HG03045 (cell line): ENCODE results near the gene KRT34.

ENCODE experiments used
- ATAC-seq: cut with Tn5 transposase; IDR thresholded peaks from one replicate; pipeline ENCODE4 v1.9.1; 2021; ENCODE audit warnings: mild to moderate bottlenecking, moderate library complexity; ENCODE audit not compliant: unreplicated experiment

KRT34 gene

DNA sequence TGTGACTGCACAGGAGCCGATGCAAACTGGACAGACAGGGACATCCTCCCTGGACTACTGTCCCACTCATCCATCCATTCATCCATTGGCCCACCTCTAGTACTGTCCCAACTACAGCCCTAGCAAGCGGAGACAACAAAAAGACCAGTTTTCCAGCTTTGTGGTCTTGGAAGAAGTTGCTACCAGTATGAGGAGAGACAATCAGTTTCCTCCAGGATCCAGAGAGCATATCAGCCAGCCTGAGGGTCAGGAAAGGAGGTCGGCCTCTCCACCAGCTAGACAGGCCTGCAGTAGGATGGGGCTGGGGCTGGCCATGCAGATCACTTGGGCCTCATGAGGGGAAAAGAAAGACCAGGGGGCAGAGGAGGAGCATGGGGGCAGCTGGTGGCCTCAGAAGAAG, 48.3 kb downstream of the KRT34 start:
- no peak for ATAC-seq

DNA sequence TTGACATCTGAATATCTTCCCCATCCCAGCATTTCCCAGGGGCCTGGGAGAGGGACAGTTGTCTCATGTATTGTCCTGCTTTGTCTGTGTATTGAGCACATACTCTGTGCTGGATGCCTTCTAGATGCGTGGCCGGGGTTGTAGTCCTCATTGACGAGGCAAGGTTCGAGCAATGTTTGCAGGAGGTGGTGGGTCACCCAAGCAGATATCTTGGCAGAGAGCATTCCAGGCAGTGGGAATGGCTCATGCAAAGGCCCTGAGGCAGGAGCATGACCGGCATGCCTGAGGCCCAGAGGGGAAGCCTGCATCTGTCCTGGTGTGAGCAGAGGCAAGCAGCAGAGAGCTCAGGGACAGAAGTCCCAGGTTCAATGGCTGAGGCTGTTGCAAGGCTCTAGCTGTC, 49.0 kb downstream of the KRT34 start:
- ATAC-seq: no peak

DNA sequence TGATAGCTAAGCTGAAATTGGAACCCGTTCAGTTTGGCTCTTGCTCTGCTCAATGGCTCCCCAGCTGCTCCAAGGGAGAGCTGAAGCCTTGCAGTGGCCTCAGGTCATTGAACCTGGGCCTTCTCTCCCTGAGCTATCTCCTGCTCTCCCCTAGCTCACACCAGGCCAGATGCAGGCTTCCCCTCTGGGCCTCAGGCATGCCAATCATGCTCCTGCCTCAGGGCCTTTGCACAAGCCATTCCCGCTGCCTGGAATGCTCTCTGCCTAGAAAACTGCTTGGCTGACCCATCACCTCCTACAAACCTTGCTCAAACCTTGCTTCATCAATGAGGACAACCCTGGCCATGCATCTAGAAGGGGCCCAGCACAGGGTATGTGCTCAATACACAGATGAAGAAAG, 49.9 kb downstream of the KRT34 start:
- no peak for ATAC-seq

DNA sequence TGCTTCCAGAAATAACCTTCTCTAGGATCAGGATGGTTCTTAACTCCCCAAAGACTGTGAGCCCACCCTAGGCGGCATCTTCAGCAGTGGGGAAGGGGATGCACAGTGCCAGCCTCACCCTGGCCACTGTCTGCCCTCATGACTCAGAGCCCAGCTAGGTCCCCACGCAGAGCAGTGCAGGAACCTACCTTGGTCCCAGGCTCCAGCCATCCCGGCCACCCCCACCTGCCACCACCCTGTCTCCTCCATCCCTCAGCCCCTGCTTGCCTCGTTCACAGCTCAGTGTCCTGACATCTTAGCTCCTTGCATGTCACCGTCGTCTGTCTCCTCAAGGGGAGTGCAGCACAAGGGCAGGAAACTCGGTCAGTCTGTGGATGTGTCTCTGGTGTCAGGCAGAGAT, 50.5 kb downstream of the KRT34 start:
- no peak for ATAC-seq

DNA sequence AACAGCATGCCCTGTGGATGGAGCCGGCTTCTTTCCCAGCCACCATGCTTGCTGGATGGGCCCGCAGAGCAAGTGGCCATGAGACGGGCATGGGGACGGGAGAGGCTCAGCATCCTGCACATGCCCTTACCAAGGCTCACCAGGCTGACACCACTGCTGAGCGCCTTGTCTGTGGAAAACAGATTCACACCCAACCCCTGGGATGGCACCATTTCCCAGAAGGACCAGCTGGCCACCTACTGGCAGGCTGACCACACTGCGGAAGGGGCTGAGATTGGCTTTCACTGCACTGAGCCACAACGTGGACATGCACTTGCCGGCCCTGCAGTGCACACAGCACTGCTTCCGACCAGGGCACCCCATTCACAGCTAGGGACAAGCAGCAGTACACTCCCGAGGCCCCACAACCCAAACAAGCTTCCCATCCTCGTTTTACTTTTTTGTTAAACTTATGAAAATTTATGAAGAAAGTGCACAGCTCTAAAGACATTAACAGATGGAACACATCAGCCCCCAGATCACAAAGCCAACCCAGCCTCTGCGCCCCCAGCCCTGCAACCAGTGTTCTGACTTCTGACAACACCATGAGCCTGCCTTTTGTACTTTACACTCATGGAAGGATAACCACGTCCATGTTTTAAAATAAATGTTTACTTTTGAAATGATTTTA, 52.7 kb downstream of the KRT34 start:
- ATAC-seq: no peak

DNA sequence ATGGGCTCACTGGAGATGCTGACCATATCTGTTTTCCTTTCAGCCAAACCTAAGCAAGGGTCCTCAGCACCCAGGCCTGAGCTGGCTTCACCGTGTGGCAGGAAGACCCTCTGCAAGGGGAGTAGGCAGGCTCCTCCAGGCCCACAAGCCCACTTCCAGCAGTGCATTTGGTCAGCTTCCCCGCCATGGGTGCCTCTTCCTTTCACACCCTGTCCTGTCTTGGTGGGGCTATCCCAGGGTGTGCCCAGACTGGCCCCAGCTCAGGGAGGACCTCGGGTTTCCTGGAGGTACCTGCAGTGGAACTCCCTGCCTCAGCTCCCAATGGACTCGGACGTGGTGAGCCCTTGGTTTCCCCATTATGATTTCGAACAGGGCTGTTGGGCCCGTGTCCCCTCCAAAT, 53.9 kb downstream of the KRT34 start:
- no peak for ATAC-seq
